GM12878 (cell line): Measurements from ENCODE around the gene ARVCF. TPM values are rescaled to one million over a fixed set of nuclear protein-coding genes. Genes with fewer than 3 reads are reported as not detected.

Source experiments
- ATAC-seq: fragments of 200-7000 bp; cut with Tn5 transposase; 3 replicates; pipeline ENCODE4 v1.9.1; 2020; ENCODE audit warnings: mild to moderate bottlenecking, moderate library complexity
- BruUV-seq: library from RNA; stranded (reverse); fragments of 400-500 nt; replicated peaks from 2 replicates; lab custom pipeline; 2021; lab: Mats Ljungman, UMichigan
- CTCF ChIA-PET: fragments of 300-600 bp; sonication (Branson Sonifier 250); formaldehyde crosslinking; extraction: SDS; loops from one replicate; lab custom pipeline; 2021; ENCODE audit warnings: inconsistent platforms; lab: Yijun Ruan, JAX
- POLR2A ChIA-PET: fragments of 350-600 bp; formaldehyde crosslinking; extraction: SDS; loops from one replicate; lab custom pipeline; 2021; ENCODE audit warnings: inconsistent platforms; lab: Charles Lee
- RAD21 ChIA-PET: fragments of 300-600 bp; sonication (Branson Sonifier 250); formaldehyde crosslinking; loops from one replicate; lab custom pipeline; 2023; ENCODE audit warnings: antibody characterized with exemption; ENCODE audit not compliant: unreplicated experiment; lab: Charles Lee
- SMC1A ChIA-PET: fragments of 300-600 bp; sonication (Branson Sonifier 250); formaldehyde crosslinking; loops from one replicate; lab custom pipeline; 2023; ENCODE audit not compliant: unreplicated experiment, uncharacterized antibody; lab: Charles Lee
- DNase-seq: peaks from one replicate; pipeline ENCODE4 v3.0.0-alpha.2; 2011; ENCODE audit warnings: low read depth, low spot score
- FAIRE-seq: peaks from 3 replicates; lab custom pipeline; 2011; peaks lifted over from hg19 to GRCh38; lab: Jason Lieb, UNC
- H2AFZ ChIP-seq: 2 replicates; pipeline ENCODE4 v1.6.0; 2011; ENCODE audit warnings: low read depth, low read length, control low read depth; ENCODE audit not compliant: control insufficient read depth
- H3K27ac ChIP-seq: 2 replicates; pipeline ENCODE4 v1.5.1; 2011; ENCODE audit warnings: control low read depth; ENCODE audit not compliant: control insufficient read depth, insufficient read depth
- H3K27me3 ChIP-seq, 2 experiments: replicated peaks in 1 of 2; 2 replicates each; pipeline versions ENCODE4 v1.6.0 to v1.6.1; 2011; ENCODE audit warnings: low read length in 1 of 2; ENCODE audit not compliant: control insufficient read depth in 2 of 2, insufficient read depth in 2 of 2
- H3K36me3 ChIP-seq, 2 experiments: 2 replicates each; pipeline ENCODE4 v1.5.1; 2011; ENCODE audit warnings: low read length in 1 of 2; ENCODE audit not compliant: control insufficient read depth in 2 of 2, insufficient read depth in 2 of 2
- H3K4me1 ChIP-seq: 2 replicates; pipeline ENCODE4 v1.6.1; 2011; ENCODE audit warnings: mild to moderate bottlenecking, low read length, moderate library complexity, mixed read lengths; ENCODE audit not compliant: control insufficient read depth, insufficient read depth
- H3K4me2 ChIP-seq: 2 replicates; pipeline ENCODE4 v1.6.0; 2011; ENCODE audit warnings: control low read depth; ENCODE audit not compliant: control insufficient read depth, insufficient read depth
- H3K4me3 ChIP-seq: fragments of 200-600 bp; sonication (generic); 2 replicates; pipeline ENCODE4 v1.5.1; 2016
- H3K79me2 ChIP-seq: 2 replicates; pipeline ENCODE4 v1.6.0; 2011; ENCODE audit warnings: low read length; ENCODE audit not compliant: control insufficient read depth, insufficient read depth
- H3K9ac ChIP-seq: 2 replicates; pipeline ENCODE4 v1.8.0; 2011; ENCODE audit warnings: low read length, control low read depth, mixed read lengths; ENCODE audit not compliant: control insufficient read depth, insufficient read depth
- H3K9me3 ChIP-seq: replicated peaks from 3 replicates; pipeline ENCODE4 v1.5.1; 2011; ENCODE audit warnings: mild to moderate bottlenecking, low read length; ENCODE audit not compliant: control insufficient read depth, insufficient read depth
- H4K20me1 ChIP-seq: 2 replicates; pipeline ENCODE4 v1.6.0; 2011; ENCODE audit not compliant: control insufficient read depth, insufficient read depth
- IKZF1 ChIP-seq: fragments of 450-650 bp; conservative IDR thresholded peaks from 2 replicates; pipeline ENCODE4 v1.6.1; 2017; ENCODE audit warnings: antibody characterized with exemption, mild to moderate bottlenecking
- IRF4 ChIP-seq: IDR thresholded peaks from 2 replicates; pipeline ENCODE4 v1.6.1; 2011; ENCODE audit warnings: low read depth, low read length
- RAD51 ChIP-seq: fragments of 450-650 bp; IDR thresholded peaks from 2 replicates; pipeline ENCODE4 v1.6.1; 2016; ENCODE audit warnings: moderate library complexity, mild to moderate bottlenecking, inconsistent platforms
- RBBP5 ChIP-seq: fragments of 200-600 bp; sonication (generic); conservative IDR thresholded peaks from 2 replicates; pipeline ENCODE4 v1.6.1; 2016
- TAF1 ChIP-seq: IDR thresholded peaks from 2 replicates; pipeline ENCODE4 v1.6.1; 2011; ENCODE audit warnings: mild to moderate bottlenecking, low read depth, low read length, borderline replicate concordance
- ZSCAN29 ChIP-seq: fragments of 450-650 bp; IDR thresholded peaks from 2 replicates; pipeline ENCODE4 v1.6.1; 2017; ENCODE audit warnings: mild to moderate bottlenecking, moderate library complexity
- WGBS: methylation state at CpG from one replicate; pipeline ENCODE4 v1.1.6; 2016; ENCODE audit warnings: low lambda C conversion rate; ENCODE audit not compliant: insufficient replicate concordance, insufficient coverage; ENCODE audit errors: missing lambda C conversion rate; 5-methylcytosine and 5-hydroxymethylcytosine counted together
- in situ Hi-C: fragments of 300-500 bp; cut with MboI; formaldehyde crosslinking; loops from 9 replicates; pipeline ENCODE4 v1.14.3; 2018; ENCODE audit warnings: mixed read lengths
- intact Hi-C: fragments of 100-400 bp; cut with micrococcal nuclease; formaldehyde crosslinking; loops from one replicate; pipeline ENCODE4 v1.14.2; 2022; ENCODE audit not compliant: unreplicated experiment
- polyA plus RNA-seq, 11 experiments: library from polyadenylated mRNA; depleted of rRNA in 4 of 11; unstranded in 6 of 11; stranded (reverse) in 5 of 11; fragments of >200 nt; fragmentation: Nextera tagmentation in 4 of 11; fragmentation: Illumina TruSeq in 1 of 11; extraction: Ambion mirVana in 4 of 11; extraction: Trizol in 1 of 11; gene quantifications; 1 replicate in 1 of 11; 2 replicates in 10 of 11; pipeline versions ENCODE4 v1.2.1 to v1.2.3, GENCODE V29; 2011 to 2016; ENCODE audit warnings: inconsistent platforms in 2 of 11, missing spikeins in 2 of 11, low read depth in 1 of 11
- total RNA-seq, 4 experiments: library from RNA; depleted of rRNA in 3 of 4; stranded (reverse); fragments of >200 nt in 3 of 4; fragmentation: Illumina TruSeq in 1 of 4; extraction: Trizol in 1 of 4; gene quantifications; 2 replicates each; pipeline versions ENCODE4 v1.2.1 to v1.2.3, GENCODE V29; 2013 to 2021
- TF ChIP-seq, protein P1 (sequence below): IDR thresholded peaks from 2 replicates; pipeline ENCODE4 v1.6.1; 2012; ENCODE audit warnings: low read depth, low read length, improper control_type of control experiment
- TF ChIP-seq, protein P2 (sequence below): fragments of 450-650 bp; IDR thresholded peaks from 2 replicates; pipeline ENCODE4 v1.6.1; 2017; ENCODE audit warnings: mild to moderate bottlenecking, moderate library complexity
- TF ChIP-seq, protein P3 (sequence below): IDR thresholded peaks from 2 replicates; pipeline ENCODE4 v1.6.1; 2012; ENCODE audit warnings: low read depth, low read length, improper control_type of control experiment

The ARVCF gene
- total and polyA plus RNA-seq, 10 of the 15 experiments (the other 5 are each of a cell fraction or from before 2014, with no cell fraction given), result 0.13 to 1.9 (median 1.0) TPM; not detected in 2

DNA sequence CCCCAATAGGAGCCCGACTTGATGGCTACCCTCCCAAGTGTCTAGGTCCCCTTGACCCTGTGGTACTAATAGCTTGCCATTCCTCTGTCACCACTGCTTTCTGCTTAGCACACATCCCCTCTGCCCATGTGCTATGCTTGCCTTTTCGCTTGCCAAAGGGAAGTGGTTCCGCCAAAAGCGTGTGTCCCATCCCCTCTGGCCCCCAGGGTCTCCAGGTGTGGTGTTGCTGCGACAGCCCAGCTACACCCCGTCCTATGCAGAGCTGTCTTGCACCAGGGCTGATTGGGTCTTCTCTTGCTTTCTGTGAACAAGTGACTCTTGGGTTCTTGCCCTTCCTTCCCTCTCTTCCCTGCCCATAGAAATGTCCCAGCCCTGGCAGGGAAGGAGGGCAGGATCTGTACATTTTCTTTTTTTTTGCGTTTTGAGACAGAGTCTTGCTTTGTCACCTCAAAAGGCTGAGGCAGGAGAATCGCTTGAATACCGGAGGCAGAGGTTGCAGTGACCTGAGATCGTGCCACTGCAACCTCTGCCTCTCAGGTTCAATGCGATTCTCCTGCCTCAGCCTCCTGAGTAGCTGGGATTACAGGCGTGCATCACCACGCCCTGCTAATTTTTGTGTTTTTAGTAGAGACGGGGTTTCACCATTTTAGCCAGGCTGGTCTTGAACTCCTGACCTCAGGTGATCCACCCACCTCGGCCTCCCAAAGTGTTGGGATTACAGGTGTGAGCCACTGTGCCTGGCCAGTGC is 8.2 kb upstream of the ARVCF start:
- no peaks in the 10 kb centered on the region; the same call in 1 of the 2 replicates for H4K20me1 ChIP-seq
- no peak for DNase-seq
- peaks cover 13% of the 10 kb centered on the region for H3K4me1 ChIP-seq
- no peak overlapping the region for H3K4me2 ChIP-seq
- H3K79me2 ChIP-seq, result peaks cover 23% of the 10 kb centered on the region
- ATAC-seq, result no peak
- no peak overlapping the region for H3K27ac ChIP-seq
- no peaks in the 10 kb centered on the region; a peak in 1 of 4 replicates for H3K36me3 ChIP-seq
- 95% methylated on average over 15 of the region's 15 CpGs for WGBS
- no peak for FAIRE-seq
- no peak overlapping the region for H3K9ac ChIP-seq
- BruUV-seq, result no TSS peak
- ChIA-PET RAD21 (no interaction called here), POLR2A (no interaction called here), SMC1A (no interaction called here), CTCF (no interaction called here)
- intact Hi-C loops (loop anchor here (10.0 kb wide), 1 partner anchor 50 kb away; no protein-coding TSS in a partner anchor), in situ Hi-C loops (no loop called here)
- H3K9me3 ChIP-seq, result no peaks in the 10 kb centered on the region
- no peaks in the 10 kb centered on the region for H3K27me3 ChIP-seq
- TF ChIP-seq TAF1, result no peak
- TF ChIP-seq, protein P1, sequence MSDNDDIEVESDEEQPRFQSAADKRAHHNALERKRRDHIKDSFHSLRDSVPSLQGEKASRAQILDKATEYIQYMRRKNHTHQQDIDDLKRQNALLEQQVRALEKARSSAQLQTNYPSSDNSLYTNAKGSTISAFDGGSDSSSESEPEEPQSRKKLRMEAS, result no peak
- no peak for TF ChIP-seq ZSCAN29
- TF ChIP-seq RBBP5, result no peak
- no peak for TF ChIP-seq IKZF1
- TF ChIP-seq, protein P2, sequence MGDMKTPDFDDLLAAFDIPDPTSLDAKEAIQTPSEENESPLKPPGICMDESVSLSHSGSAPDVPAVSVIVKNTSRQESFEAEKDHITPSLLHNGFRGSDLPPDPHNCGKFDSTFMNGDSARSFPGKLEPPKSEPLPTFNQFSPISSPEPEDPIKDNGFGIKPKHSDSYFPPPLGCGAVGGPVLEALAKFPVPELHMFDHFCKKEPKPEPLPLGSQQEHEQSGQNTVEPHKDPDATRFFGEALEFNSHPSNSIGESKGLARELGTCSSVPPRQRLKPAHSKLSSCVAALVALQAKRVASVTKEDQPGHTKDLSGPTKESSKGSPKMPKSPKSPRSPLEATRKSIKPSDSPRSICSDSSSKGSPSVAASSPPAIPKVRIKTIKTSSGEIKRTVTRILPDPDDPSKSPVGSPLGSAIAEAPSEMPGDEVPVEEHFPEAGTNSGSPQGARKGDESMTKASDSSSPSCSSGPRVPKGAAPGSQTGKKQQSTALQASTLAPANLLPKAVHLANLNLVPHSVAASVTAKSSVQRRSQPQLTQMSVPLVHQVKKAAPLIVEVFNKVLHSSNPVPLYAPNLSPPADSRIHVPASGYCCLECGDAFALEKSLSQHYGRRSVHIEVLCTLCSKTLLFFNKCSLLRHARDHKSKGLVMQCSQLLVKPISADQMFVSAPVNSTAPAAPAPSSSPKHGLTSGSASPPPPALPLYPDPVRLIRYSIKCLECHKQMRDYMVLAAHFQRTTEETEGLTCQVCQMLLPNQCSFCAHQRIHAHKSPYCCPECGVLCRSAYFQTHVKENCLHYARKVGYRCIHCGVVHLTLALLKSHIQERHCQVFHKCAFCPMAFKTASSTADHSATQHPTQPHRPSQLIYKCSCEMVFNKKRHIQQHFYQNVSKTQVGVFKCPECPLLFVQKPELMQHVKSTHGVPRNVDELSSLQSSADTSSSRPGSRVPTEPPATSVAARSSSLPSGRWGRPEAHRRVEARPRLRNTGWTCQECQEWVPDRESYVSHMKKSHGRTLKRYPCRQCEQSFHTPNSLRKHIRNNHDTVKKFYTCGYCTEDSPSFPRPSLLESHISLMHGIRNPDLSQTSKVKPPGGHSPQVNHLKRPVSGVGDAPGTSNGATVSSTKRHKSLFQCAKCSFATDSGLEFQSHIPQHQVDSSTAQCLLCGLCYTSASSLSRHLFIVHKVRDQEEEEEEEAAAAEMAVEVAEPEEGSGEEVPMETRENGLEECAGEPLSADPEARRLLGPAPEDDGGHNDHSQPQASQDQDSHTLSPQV, result no peak
- TF ChIP-seq, protein P3, sequence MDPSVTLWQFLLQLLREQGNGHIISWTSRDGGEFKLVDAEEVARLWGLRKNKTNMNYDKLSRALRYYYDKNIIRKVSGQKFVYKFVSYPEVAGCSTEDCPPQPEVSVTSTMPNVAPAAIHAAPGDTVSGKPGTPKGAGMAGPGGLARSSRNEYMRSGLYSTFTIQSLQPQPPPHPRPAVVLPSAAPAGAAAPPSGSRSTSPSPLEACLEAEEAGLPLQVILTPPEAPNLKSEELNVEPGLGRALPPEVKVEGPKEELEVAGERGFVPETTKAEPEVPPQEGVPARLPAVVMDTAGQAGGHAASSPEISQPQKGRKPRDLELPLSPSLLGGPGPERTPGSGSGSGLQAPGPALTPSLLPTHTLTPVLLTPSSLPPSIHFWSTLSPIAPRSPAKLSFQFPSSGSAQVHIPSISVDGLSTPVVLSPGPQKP, result no peak
- no peak for TF ChIP-seq RAD51
- TF ChIP-seq IRF4, result no peak
- H3K4me3 ChIP-seq, result no peak overlapping the region
- no peak overlapping the region for H2AFZ ChIP-seq
